HL-60/S4 treated with retinoic acid at 250 ng/mL for 4 days and 3 days (cell line): ENCODE measurements around the gene FANCD2OS.
"Not testable (repeated sequence)": the region's sequence is repeated elsewhere in the genome, so short reads cannot be mapped to it uniquely, and the experiment has no call there.

Experiments used
- in situ Hi-C: fragments of 300-500 bp; cut with MboI; formaldehyde crosslinking; loops from 2 replicates; pipeline ENCODE4 v1.7.0; 2022; ENCODE audit warnings: low sequenced_read_pairs

FANCD2OS gene, protein sequence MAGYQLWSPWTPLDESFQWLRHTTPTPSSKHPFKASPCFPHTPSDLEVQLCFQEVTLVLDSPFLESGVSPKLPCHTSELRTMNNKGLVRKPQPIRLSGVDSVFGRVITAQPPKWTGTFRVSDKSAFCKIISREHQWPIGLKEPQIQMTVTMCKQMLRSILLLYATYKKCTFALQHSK

DNA sequence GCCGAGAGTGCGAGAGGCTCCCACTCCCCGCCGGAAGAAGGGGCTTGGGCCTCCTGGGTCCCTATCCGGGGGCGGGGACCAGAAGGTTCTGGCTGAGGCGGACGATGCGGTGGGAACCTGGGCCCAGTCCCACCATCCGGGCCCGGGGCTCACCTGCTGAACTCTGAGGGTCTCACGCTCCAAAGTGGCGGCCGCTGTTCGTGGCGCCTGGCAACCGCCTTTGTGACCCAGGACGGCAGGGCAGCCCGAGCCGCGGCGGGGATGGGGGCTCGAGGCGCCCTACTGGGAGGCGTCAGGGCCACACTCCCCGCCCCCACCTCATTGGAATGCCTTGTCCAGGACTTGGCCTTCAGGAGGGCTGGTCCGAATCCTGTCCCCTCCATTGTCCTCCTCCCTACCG is at the start of gene FANCD2OS:
Gene FANCD2OS (minus strand): TSS at position 165 of the 400 bp plus-strand sequence. CDS start 3,481 bp downstream, outside the sequence.
- in situ Hi-C loops, result no loop called here

DNA sequence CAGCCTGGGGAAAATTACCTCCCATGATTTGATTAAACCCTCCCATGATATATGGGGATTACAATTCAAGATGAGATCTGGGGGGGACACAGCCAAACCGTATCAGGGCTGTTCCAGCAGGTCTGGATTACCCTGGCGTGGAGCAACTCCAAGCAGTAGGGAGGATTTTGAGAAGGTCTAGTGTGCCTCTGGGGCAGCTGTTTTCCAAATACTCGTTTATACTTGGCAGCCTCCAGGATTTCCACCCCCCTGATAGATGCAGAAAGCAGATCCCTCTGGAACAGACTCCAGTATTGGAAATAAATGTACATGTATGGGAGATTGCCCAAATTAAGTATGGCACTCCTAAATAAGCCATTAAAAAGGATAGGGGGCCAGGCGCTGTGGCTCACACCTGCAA is 49.0 kb upstream of the FANCD2OS start:
- in situ Hi-C loops, result no loop called here

DNA sequence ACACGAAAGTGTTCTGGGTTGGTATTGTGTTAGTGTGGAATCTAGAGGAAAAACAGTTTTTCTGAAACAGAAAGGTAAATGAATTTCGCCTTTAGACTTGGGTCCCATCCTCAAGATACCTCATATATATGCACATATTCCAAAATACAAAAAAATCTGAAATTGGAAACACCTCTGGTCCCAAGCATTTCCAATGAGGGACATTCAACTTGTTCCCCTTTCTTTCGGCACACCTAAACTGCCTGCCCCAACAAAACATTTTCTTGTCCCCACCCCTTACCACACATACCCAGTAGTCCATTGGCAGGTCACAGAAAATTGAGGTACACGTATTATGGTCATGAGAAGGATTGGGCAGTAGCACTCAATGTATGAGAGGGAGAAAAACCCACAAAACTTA is 47.6 kb upstream of the FANCD2OS start:
- in situ Hi-C loops, result no loop called here

DNA sequence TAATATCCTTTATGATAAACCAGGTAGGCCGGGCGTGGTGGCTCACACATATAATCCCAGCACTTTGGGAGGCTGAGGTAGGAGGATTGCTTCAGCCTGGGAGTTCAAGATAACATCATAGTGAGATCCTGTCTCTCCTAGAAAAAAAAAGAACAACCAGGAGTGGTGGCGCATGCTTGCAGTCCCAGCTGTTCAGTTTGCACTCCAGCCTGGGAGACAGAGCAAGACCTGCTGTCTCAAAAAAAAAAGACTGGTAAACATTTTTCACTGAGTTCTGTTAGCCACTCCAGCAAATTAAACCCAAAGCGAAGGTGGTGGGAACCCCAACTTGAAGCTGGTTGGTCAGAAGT is 47.0 kb upstream of the FANCD2OS start:
- in situ Hi-C loops, result no loop called here

DNA sequence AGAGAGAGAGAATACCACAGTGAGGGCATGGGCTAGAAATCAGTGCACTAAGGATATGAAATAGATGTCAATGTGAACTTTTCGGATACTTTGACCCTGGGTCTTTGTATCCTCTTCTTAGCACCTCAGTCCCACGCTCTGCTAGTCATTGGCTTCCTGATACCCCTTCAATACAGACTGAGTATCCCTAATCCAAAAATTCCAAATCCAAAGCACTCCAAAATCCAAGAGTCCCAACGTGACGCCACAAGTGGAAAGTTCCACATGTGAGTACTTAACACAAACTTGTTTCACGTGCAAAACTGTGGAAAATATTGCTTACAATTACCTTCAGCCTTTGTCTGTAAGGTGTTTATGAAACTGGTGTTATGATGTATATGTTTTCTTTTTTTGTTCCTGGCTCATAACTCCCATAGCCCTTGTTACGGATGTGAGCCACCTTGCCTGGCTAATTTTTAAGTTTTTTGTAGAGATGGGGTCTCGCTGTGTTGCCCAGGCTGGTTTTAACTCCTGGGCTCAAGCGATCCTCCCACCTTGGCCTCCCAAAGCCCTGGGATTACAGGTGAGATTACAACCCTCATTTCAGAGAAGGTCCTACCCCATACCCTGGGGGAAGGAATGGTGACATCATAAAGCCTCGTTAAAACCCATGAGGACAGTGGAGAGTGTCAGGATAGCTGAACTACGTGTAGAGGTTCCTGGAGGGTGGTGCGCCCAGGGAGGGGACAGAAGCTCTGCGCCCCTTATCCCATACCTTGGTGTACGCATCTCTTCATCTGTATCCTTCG is 46.5 kb upstream of the FANCD2OS start:
- in situ Hi-C loops, result no loop called here

DNA sequence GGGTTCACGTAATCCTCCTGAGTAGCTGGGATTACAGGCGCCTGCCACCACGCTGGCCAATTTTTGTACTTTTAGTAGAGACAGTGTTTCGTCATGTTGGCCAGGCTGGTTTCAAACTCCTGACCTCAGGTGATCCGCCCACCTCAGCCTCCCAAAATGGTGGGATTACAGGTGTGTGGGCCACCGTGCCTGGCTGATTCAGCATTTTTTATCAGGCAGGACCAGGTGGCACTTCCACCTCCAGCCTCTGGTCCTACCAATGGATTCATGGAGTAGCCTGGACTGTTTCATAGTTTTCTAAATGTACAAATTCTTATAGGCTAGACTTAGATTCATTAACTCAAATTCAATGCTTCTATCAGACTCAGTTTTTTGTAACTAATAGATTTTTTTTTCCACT is 42.9 kb upstream of the FANCD2OS start:
- in situ Hi-C loops, result no loop called here

DNA sequence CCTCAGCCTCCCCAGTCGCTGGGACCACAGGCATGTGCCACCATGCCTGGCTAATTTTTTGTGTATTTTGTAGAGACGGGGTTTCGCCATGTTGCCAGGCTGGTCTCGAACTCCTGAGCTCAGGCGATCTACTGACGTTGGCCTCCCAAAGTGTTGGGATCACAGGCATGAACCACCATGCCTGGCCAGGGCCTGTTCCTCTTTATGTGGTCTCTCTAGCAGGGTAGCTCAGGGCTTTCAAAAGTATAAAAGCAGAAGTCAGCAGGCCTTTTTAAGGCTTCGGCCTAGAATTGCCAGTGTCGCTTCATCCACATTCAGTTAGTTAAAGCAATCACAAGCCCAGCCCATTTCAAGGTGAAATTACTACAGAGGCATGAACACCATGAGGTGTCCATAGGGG is 41.2 kb upstream of the FANCD2OS start:
- in situ Hi-C loops, result no loop called here

DNA sequence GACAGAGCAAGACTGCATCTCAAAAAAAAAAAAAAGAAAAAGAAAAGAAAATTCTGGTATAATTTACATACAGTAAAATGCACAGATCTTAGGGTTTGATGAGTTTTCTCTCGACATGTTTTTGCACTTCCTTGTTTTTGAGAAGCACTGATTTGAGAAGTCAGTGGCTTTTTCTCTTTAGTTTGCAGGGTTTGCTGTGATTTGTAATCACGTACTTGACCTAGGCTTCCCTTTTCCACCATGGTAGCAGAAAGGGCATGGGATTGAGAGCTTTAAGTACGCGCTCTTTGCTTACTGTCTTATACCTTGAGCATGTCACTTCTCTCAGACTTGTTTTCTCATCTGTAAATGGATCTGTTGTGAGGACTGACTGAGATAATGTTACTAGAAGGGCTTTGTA is 37.6 kb upstream of the FANCD2OS start:
- in situ Hi-C loops, result no loop called here

DNA sequence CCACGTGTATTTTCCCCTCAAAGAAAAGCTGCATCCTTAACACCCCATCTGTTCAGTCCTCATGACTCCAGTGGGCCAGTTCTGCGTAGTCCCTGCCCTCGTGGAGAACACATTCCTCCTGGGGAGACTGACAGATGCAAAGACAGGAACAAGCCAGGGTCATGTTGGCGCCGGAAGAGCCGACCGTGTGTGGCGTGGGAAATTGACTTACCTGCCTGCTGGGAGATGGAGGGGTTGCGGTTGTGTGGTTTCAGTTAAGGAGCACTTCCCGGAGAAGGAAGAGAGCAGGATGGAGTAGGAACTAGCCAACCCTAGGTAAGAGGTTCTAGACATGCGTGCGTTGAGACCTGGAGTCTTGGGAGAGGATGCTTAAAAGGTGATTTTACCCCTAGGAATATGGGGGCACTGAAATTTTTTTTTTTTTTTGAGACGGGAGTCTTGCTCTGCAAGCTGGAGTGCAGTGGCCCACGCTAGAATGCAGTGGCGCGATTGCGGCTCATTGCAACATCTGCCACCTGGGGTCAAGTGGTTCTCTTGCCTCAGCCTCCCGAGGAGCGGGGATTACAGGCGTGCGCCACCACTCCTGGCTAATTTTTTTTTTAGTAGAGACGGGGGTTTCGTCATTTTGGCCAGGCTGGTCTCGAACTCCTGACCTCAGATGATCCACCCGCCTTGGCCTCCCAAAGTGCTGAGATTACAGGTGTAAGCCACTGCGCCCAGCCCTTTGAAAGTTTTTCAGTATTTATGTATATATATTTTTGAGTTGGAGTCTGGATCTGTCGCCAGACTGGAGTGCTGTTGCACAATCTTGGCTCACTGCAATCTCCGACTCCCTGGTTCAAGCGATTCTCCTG is 34.9 kb upstream of the FANCD2OS start:
- in situ Hi-C loops, result no loop called here

DNA sequence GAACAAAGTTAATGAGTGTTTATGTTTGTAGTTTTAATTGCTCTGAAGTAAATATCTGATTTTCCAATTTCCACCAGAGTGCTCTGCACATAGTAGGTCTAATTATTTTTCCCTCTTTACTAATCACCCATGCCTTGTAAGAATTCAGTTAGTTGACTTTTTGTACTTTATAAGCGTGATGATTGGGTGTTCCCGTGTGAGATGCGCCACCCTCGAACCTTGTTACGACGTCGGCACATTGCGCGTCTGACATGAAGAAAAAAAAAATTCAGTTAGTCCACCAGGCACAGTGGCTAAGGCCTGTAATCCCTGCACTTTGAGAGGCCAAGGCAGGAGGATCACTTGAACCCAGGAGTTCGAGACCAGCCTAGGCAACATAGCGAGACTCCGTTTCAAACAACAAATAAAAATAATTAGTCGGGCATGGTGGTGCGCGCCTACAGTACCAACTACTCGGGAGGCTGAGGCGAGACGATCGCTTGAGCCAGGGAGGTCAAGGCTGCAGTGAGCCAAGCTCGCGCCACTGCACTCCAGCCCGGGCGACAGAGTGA is 33.0 kb upstream of the FANCD2OS start:
- in situ Hi-C loops, result no loop called here

DNA sequence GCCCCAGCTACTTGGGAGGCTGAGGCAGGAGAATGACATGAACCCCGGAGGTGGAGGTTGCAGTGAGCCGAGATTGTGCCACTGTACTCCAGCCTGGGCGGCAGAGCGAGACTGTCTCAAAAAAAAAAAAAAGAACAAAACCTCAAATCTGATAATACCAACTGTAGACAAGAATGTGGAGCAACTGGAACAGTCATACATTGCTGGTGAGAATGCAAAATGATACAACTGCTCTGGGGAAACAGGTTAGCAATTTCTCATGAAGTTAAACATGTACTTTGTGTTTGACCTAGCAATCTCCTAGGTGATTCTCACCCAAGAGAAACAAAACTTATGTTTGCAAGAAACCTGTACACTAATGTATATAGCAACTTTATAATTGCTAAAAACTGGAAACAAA is 29.1 kb upstream of the FANCD2OS start:
- in situ Hi-C loops, result no loop called here

DNA sequence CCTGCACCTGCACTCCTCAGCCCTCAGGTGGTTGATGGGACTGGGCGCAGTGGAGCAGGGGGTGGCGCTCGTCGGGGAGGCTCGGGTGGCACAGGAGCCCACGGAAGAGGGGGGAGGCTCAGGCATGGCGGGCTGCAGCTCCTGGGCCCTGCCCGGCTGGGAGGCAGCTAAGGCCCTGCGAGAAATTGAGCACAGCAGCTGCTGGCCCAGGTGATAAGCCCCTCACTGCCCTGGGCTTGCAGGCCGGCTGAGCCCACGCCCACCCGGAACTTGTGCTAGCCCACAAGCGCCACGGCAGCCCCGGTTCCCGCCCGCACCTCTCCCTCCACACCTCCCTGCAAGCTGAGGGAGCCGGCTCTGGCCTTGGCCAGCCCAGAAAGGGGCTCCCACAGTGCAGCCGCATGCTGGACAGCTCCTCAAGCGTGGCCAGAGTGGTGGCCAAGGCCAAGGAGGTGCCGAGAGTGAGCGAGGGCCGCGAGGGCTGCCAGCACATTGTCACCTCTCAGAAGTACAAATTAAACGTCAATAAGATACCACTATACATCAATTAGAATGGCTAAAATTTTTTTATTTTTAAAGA is 28.5 kb upstream of the FANCD2OS start:
- in situ Hi-C loops, result no loop called here

DNA sequence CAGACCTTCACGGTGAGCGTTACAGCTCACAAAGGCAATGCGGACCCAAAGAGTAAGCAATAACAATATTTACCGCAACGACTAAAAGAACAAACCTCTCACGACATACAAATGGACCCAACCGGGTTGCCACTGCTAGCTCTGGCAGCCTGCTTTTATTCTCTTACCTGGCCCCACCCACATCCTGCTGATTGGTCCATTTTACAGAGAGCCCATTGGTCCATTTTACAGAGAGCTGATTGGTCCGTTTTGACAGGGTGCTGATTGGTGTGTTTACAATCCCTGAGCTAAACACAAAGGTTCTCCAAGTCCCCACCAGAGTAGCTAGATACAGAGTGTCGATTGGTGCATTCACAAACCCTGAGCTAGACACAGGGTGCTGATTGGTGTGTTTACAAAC is 27.8 kb upstream of the FANCD2OS start:
- in situ Hi-C loops, result not testable (repeated sequence)

DNA sequence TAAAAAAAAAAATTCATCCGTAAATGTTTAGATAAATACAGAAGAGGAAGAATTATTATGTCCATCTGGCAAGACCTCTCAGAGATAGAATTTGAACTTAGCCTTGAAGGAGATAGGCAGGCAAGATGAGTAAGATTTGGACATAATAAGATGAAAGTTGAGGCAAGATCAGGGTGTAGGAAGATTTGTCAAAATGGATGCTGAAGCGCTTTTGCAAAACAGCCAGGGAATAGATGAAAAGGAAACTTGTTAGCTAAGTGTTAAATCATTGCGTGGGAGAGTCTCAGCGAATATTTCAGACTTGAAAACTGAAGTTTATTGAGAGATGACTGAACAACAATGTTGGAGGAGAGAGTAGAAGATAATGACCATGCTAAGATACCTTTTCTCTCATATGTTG is 14.7 kb upstream of the FANCD2OS start:
- in situ Hi-C loops, result no loop called here

DNA sequence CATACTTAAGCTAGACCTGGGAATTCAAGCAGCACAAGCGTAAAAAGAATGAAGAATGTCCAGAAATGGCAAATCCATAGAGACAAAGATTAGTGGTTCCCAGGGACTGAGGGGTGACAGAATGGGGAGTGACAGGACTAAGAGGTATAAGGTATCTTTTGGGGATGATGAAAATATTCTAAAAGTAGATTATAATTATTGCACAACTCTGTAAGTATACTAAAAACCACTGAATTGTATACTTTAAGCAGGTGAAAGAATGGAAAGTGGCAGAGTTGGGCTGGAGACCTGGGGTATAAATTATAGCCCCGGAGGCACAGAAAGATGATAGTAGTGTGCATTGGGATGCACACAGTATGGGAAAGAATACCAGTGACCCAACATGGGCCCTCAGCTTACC is 13.0 kb upstream of the FANCD2OS start:
- in situ Hi-C loops, result no loop called here

DNA sequence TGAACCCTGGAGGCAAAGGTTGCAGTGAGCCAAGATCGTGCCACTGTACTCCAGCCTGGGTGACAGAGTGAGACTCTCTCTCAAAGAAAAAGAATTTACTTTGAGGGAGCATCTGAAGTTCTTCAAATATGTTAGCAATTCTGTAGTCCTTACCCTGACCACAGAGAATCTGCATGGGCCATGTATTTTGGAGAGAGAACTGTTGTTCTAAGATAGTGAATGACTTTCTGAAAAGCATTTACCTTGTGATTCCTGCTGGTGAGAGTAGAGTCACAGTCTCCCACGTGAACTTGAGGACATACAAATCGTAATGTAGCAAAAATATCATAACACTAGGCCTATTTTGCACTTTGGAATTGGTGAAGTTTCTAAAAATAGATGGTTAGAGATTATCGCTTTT is 11.3 kb upstream of the FANCD2OS start:
- in situ Hi-C loops, result no loop called here

DNA sequence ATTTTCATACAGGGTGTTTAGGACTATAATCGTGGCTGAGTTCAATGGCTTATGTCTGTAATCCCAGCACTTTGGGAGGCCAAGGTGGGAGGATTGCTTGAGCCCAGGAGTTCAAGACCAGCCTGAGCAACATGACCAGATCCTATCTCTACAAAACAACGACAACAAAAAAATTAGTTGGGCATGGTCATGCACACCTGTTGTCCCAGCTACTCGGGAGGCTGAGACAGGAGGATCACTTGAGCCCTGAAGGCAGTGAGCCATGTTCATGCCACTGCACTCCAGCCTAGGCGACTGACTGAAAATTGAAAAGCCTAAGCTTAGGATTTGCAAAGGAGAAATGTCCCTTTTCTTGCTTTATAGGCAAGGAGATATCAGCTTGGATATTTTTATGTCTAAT is 8.9 kb upstream of the FANCD2OS start:
- in situ Hi-C loops, result no loop called here

DNA sequence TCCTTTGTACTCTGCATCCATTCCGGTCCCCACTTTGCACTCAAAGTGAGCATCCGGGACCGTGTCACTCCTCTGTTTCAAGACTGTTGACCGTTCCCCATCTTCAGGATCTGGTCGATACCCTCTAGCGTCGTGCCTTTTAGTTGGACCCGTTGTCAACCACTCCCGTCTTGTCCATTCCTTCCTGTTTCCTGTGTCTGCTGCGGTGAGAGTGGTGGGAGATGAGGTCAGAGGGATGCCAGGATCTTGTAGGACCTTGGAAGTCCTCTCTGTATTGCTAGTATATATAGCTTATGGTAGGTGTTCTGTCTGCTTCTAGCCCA is 8.0 kb upstream of the FANCD2OS start:
- in situ Hi-C loops, result no loop called here

DNA sequence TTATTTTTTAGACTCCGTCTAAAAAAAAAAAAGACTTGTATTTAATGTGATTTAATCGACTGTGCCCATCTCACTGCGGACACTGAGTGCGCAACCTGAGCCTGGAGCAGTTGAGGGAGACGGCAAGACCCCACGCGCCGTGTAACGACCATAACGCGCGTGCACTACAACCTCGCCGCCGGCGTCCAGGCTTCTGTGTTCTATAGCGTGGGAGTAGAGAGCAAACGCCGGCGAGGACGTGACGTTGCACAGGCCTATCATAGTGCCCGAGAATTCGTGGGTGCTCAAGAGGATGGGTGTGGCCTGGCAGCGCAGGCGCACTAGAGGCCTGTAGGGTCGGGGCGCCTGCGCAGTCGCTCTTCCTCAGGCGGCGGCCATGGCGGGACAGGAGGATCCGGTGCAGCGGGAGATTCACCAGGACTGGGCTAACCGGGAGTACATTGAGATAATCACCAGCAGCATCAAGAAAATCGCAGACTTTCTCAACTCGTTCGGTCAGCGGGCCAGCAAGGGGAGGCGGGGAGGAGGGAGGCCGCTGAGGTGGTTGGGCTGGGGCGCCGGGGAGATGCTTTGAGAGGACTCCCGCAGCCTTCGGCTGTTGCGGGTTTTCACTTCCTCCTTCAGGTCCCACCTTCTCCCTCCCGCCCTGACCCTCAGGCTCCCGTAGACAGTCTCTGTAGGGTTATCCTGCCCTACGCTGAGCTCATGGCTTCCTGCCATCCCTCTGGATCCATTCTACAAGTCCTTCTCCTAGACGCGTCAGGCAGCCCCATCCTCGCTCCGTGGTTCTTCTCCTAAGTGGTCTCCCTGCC is 7.5 kb upstream of the FANCD2OS start, which contains the start of gene BRK1:
Gene BRK1 (plus strand): TSS at position 350 of the 812 bp plus-strand sequence. CDS start 27 bp downstream, at position 377.
- in situ Hi-C loops, result no loop called here

DNA sequence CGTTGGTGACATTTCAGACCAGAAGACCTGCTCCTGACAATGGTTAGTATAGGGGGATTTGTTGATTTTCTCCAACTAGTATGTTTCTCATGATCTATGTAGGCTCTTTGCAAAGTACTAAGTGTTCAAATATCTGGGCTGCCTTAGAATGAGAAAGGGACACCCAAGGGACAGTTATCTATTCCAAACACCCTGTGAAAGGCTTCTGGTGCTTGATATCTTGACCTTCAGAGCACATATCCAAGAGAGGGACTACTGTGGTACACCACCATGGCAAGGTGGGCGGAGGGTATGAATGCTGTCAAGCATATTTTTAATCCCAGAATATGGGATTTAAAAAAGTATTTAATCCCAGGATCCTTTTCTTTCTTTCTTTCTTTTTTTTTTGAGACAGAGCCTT is 1.1 kb downstream of the FANCD2OS start:
- in situ Hi-C loops, result no loop called here
